ES-I3 (cell line): ENCODE results near the gene KAZN.

Experiments
- H3K36me3 ChIP-seq: 2 replicates; pipeline ENCODE4 v1.6.1; 2013; ENCODE audit warnings: mild to moderate bottlenecking, low read length, control low read depth, moderate library complexity; ENCODE audit not compliant: insufficient read depth
- H3K4me1 ChIP-seq: 2 replicates; pipeline ENCODE4 v1.6.1; 2013; ENCODE audit warnings: mild to moderate bottlenecking, control low read depth, low read length; ENCODE audit not compliant: insufficient read depth
- H3K9ac ChIP-seq: 2 replicates; pipeline ENCODE4 v1.6.1; 2013; ENCODE audit warnings: low read depth, mild to moderate bottlenecking, low read length, moderate library complexity
- H3K9me3 ChIP-seq: 2 replicates; pipeline ENCODE4 v1.6.1; 2013; ENCODE audit warnings: mild to moderate bottlenecking, low read length, moderate library complexity; ENCODE audit not compliant: control insufficient read depth, insufficient read depth

The KAZN gene

DNA sequence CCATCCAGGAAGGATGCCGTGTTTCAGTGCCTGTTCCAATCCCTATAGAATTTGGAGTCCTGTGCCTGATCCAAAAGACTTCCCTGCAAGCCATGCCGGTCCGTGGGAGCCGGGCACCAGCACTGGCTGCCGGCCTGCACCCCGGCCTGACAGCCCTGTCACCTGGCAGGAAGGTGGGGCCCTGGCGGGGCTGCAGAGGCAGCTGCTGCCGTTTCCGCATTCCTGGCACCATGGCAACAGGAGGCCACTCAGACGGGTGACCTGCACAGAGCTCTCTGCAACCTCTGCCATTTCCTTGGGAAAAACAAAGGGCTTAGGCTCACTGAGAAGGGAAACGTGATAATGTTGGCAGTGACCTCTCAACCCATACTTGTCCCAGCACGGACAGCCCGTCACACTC, 491.9 kb downstream of the KAZN start:
- no peak overlapping the region for H3K9ac ChIP-seq
- H3K4me1 ChIP-seq, result peaks cover 26% of the 10 kb centered on the region
- H3K9me3 ChIP-seq, result no peaks in the 10 kb centered on the region
- H3K36me3 ChIP-seq, result no peaks in the 10 kb centered on the region

DNA sequence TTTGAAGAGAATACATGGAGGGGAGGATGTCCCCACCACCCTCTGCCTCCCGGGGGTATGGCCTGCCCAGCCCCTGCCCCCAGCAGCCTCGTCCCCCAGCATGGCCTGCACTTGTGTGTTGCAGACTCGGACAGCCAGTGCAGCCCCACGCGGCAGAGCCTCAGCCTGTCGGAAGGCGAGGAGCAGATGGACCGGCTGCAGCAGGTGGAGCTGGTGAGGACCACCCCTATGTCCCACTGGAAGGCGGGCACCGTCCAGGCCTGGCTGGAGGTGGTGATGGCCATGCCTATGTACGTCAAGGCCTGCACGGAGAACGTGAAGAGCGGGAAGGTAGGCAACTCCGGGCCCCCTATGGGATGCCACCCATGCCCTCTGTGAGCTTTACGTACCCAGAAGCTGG, 495.6 kb downstream of the KAZN start:
- no peaks in the 10 kb centered on the region for H3K9me3 ChIP-seq
- peaks cover 19% of the 10 kb centered on the region for H3K4me1 ChIP-seq
- no peaks in the 10 kb centered on the region for H3K36me3 ChIP-seq
- H3K9ac ChIP-seq, result no peak overlapping the region

DNA sequence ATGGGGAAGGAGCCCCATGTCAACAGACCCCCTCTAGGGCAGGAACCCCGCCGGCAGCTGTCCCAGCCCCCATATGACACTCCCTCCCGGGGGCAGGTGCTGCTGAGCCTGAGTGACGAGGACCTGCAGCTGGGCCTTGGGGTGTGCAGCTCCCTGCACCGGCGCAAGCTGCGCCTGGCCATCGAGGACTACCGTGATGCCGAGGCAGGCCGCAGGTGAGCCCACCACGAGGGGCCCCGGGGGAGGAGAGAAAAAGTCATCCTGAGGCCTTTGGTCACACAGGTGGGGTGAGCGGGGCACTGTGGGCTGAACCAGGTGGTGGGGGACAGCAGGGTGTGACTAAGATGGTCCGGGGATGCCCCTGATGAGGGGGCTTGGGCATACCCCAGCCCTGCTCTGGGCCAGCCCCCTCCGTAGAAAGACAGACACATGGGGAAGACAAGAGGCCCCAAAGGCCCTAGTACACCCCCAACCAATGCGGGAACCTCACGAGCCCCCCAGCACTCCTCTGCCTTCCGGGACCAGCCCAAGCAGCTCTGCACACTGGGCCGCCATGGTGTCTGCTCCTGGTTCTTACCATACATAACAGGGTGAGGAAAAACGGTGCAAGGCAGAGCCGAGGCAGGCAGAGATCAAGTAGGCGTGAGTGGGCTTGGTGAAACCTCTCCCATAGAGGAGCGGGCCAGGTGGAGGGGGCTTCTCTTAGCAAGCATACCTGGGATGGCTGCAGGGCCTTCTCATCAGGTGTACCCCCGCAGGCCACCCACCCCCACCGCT, 496.4 kb downstream of the KAZN start:
- H3K9me3 ChIP-seq, result no peaks in the 10 kb centered on the region
- H3K9ac ChIP-seq, result no peak overlapping the region
- no peaks in the 10 kb centered on the region for H3K36me3 ChIP-seq
- H3K4me1 ChIP-seq, result peaks cover 11% of the 10 kb centered on the region

DNA sequence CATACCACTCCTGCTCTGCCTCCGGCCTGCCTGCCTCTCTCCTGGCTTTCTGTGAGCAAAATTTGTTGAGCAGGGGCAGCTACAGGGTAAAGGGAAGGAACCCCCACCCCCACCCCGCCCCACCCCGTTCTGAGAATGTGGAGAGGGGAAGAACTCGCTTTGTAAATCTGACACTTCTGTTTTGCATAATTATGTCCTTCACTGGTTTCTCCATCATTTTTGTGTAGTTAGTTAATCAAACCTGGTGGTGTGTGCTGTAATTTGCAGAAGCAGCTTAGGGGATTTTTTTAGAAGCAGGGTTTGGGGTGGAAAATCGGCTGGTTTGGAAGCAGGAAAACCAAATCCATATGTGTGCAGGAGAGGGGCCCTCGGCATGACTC, 497.0 kb downstream of the KAZN start:
- no peak overlapping the region for H3K9ac ChIP-seq

DNA sequence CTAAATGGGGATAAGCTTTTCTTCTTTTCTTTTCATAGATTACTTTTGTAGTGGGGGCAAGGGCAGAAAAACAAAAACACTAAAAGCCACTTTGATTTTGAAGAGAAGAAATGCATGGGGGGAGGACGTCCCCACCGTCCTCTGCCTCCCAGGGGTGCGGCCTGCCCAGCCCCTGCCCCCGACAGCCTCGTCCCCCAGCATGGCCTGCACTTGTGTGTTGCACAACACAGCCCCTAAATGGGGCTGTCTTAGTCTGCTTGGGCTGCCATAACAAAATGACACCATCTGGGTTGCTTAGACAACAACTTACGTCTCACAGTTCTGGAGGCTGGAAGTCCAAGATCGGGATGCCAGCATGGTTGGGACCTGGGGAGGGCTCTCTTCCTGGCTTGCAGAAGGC, 497.8 kb downstream of the KAZN start:
- no peaks in the 10 kb centered on the region for H3K9me3 ChIP-seq
- no peak overlapping the region for H3K9ac ChIP-seq
- no peaks in the 10 kb centered on the region for H3K36me3 ChIP-seq
- no peaks in the 10 kb centered on the region; the same call in 1 of the 2 replicates for H3K4me1 ChIP-seq

More for the DNA sequence above, 497.0 kb downstream of the KAZN start:
- no peaks in the 10 kb centered on the region for H3K36me3 ChIP-seq
- peaks cover 7% of the 10 kb centered on the region for H3K4me1 ChIP-seq
- no peaks in the 10 kb centered on the region for H3K9me3 ChIP-seq

DNA sequence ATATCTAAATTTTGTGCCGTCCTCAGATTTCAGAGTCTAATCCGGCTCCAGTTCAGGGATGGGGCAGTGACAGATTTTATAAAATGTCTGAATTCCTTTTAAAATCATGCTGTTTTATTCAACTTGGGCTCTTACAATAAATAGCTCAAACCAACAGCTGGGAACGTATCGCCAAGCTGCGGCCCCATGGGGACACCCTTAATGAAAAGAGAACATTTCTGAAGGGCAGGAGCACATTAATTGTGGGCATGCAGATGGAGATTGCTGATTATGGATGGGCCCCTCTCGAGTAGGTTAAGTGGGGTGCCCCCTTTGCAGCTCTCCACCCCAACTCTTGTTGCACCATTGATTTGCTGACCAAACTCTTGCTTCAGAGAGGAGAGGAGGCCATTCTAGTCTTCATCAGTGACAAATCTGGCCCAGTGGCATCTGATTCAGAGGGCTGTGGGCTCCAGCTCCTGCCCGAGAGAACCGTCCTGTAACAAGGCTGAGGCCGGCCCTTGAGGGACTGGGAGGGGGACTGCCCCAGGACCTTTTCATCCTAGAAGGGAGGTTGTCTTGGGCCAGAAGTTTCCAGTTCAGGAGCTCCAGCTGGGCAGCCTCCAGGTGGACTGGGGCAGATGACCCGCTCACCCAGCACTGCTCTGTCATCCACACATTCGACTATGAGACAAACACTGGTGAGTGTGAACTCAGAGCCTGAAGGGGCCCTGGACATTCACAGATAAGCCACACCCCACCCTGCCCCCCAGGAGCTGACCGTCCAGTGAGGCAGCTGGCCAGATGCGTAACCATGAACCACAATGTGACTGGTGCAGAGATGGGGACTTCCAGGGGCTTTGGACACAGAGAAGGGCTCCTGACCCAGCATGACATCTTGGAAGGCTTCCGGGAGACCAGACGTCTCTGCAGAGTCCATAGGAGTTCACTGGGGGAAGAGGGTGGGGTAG, 500.0 kb downstream of the KAZN start:
- Histone ChIP-seq H3K9ac (no peak overlapping the region), H3K9me3 (no peaks in the 10 kb centered on the region), H3K4me1 (no peaks in the 10 kb centered on the region; the same call in 1 of the 2 replicates), H3K36me3 (no peaks in the 10 kb centered on the region)

DNA sequence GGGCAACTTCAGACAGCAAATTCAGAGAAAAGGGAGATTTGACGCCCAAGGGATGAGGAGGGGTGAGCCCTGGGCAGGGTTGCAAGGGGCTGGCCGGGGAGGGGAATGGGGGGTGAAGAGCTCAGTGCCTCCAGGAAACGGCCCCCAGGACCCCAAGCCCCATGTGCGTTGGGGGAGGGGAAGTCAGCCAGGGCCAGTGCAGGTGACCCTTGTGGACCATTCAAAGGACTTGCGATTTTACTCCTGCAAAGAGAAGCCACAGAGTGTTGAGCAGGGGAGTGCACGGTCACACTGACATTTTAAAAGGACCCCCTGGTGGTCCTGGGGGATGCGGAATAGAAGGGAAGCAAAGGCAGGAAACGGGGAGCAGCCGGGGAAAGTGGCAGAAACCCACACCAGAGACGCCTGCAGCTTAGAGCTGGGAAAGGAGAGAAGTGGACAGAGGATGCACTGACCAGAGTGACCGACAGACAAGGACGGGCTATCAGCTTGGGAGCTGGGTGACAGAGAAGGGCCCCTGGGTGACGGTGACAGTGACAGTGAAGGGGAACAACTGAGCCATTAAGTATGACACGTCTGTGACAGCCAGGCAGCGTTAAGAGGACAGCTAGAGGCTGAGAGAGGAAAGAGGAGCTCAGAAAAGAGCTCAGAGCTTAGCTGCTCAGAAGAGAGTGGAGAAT, 501.1 kb downstream of the KAZN start:
- Histone ChIP-seq H3K4me1 (no peaks in the 10 kb centered on the region; the same call in 1 of the 2 replicates), H3K9me3 (no peaks in the 10 kb centered on the region), H3K36me3 (no peaks in the 10 kb centered on the region), H3K9ac (no peak overlapping the region)

DNA sequence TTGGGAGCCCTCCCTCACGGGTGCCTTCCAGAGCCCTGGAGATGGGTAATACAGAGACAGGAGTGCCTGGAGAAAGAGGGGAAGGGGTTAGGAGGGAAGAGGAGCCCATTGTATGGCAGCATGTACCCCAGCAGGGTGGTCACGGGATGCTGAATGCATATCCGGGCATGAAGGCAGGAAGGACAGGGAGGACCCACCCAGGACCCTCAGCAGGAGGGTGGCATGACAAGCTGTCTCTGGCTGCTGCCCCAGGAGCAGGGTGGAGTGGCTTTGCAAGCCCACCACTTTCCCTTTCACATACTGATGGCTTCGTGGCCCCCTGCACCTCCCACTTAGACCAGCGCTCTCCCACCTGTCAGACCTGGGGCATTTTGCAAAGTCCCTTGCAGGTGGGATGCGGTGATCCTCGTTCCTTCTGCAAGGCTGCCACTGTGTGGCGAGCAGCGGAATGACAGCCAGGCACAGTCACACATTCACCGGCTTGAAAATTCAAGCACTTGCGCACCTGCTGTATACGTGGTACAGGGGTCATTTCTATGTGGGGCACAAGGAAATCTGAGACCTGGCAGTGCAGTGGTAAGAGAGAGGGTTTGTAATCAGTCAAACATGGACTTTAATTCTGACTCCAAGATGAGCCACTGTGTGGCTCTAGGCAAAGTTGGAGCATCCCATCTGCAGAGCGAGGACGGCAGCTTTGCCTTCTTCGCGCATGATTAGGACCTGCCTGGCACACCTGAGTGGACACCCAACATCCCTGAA, 501.8 kb downstream of the KAZN start:
- Histone ChIP-seq H3K9me3 (no peaks in the 10 kb centered on the region), H3K36me3 (no peaks in the 10 kb centered on the region), H3K9ac (no peak overlapping the region), H3K4me1 (no peaks in the 10 kb centered on the region; the same call in 1 of the 2 replicates)

DNA sequence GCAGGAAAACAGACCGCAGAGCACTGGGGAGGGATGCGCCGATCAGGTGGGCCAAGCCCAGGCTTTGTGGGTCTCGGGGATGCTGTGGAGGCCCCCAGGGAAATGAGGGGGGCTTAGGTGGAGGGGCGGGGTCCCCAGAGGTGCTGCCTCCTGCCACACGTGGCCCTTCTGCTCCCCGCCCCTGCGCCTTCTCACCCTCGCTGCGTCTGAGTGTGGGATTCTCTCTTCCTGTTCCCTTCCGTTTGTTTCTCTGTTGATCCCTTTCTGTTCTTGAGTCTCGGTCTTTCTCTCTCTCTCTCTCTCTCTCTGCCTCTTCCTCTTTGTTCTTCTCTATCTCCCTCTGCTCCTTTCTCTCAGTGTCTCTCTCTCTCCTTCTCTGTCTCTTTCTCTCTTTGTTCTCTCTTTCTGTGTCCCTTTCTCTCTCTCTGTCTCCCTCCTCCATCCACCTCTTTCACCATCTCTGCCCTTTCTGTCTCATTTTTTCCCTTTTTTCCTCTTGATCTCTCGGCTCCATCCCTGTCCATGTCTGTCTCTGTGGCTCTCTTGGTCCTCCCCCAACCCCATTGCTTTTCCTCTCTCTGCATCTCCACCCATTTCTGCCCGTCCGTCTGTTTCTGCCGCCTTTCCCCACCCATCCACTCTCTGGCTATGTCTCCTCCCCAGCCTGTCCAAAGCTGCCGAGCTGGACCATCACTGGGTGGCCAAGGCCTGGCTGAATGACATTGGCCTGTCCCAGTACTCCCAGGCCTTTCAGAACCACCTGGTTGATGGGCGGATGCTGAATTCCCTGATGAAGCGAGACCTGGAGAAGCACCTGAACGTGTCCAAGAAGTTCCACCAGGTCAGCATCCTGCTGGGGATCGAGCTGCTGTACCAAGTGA, 502.6 kb downstream of the KAZN start:
- Histone ChIP-seq H3K9me3 (no peaks in the 10 kb centered on the region), H3K9ac (no peak overlapping the region), H3K4me1 (no peaks in the 10 kb centered on the region; the same call in 1 of the 2 replicates), H3K36me3 (no peaks in the 10 kb centered on the region)

DNA sequence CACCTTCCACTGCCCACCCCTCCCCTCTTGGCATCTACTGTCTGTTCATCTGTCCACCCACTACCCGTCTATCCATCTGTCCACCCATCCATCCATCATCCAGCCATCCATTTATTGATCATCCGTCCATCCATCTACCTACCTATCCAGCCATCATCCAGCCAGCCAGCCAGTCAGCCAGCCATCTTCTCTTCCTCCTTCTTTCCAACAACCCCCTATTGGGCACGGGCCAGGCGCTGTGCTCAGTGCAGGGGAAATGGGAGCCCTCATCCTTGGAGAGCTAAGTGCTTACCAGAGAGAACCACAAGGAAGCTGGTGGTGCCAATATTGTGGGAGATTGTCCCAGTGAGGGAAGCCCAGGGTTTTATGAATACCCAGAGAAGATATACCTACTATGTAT, 503.3 kb downstream of the KAZN start:
- no peaks in the 10 kb centered on the region; the same call in 1 of the 2 replicates for H3K4me1 ChIP-seq
- H3K9me3 ChIP-seq, result no peaks in the 10 kb centered on the region
- no peak overlapping the region for H3K9ac ChIP-seq
- H3K36me3 ChIP-seq, result no peaks in the 10 kb centered on the region

DNA sequence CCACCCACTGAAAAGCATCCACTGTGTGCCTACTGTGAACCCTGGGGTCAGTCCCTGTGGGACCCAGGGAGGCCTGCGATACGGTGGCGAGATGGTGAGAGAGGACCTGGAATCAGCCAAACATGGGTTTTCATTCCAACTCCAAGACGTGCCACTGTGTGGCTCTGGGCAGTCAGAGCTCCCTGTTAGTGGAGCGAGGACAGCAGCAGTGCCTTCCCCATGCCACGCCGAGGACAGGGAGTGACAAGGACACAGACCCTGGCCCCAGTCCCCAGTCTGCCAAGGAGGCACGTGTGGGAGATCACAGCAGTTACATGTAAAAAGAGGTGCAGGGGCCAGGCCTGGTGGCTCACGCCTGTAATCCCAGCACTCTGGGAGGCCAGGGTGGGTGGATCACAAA, 504.2 kb downstream of the KAZN start:
- peaks cover 2% of the 10 kb centered on the region for H3K4me1 ChIP-seq
- H3K9me3 ChIP-seq, result no peaks in the 10 kb centered on the region
- no peak overlapping the region for H3K9ac ChIP-seq
- H3K36me3 ChIP-seq, result no peaks in the 10 kb centered on the region

DNA sequence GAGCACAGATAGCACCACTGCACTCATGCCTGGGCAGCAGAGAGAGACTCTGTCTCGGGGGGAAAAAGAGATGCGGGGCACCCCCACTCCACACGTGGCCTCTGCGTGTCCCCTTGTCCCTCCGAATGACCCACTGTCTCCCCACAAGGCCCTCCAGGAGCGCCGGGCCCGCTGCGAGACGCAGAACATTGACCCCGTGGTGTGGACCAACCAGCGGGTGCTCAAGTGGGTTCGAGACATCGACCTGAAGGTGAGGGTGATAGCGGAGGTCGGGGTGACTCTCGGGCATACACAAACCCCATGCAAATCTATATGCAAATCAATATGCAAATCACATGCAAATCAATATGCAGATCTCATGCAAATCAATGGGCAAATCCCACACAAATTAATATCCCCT, 504.7 kb downstream of the KAZN start:
- Histone ChIP-seq H3K9ac (no peak overlapping the region), H3K9me3 (no peaks in the 10 kb centered on the region), H3K36me3 (no peaks in the 10 kb centered on the region), H3K4me1 (peaks cover 7% of the 10 kb centered on the region)

DNA sequence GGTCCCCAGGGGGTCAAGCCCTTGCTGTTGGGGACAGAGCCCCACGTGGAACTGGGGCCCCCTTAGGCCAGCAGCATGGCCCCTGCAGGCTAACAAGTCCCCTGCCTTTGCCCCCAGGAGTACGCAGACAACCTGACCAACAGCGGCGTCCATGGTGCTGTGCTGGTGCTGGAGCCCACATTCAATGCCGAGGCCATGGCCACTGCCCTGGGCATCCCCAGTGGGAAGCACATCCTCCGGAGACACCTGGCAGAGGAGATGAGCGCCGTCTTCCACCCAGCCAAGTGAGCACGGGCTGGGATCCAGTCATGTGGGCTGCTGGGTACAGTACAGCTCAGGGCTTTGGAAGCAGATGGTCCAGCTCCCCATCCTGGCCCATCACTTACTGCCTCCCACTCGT, 505.4 kb downstream of the KAZN start:
- Histone ChIP-seq H3K4me1 (peaks cover 10% of the 10 kb centered on the region), H3K9ac (no peak overlapping the region), H3K36me3 (no peaks in the 10 kb centered on the region), H3K9me3 (no peaks in the 10 kb centered on the region)
